GM12801 (cell line): ENCODE data around the gene ATOH8.

Experiments
- CTCF ChIP-seq: IDR thresholded peaks from one replicate; pipeline ENCODE4 v1.5.1; 2011; ENCODE audit warnings: control low read depth; ENCODE audit not compliant: insufficient read length; ENCODE audit errors: extremely low read depth

The ATOH8 gene

GRCh38 chr2:85777441-85777861 lies 23.7 kb downstream of the ATOH8 start:
- no peak for TF ChIP-seq CTCF

GRCh38 chr2:85778646-85779379 lies 25.0 kb downstream of the ATOH8 start:
- no peak for TF ChIP-seq CTCF

GRCh38 chr2:85779641-85780315 lies 26.0 kb downstream of the ATOH8 start:
- TF ChIP-seq CTCF, result no peak

GRCh38 chr2:85780316-85781012 lies 26.7 kb downstream of the ATOH8 start:
- TF ChIP-seq CTCF, result no peak

GRCh38 chr2:85781013-85781332 lies 27.2 kb downstream of the ATOH8 start:
- no peak for TF ChIP-seq CTCF

GRCh38 chr2:85783796-85784195 lies 30.0 kb downstream of the ATOH8 start:
- no peak for TF ChIP-seq CTCF

GRCh38 chr2:85784474-85784986 lies 30.7 kb downstream of the ATOH8 start:
- no peak for TF ChIP-seq CTCF
